ENCODE results near the gene ARG2. TPM values are rescaled to one million over a fixed set of nuclear protein-coding genes. Genes with fewer than 3 reads are reported as not detected.
"Not testable (repeated sequence)": the region's sequence is repeated elsewhere in the genome, so short reads cannot be mapped to it uniquely, and the experiment has no call there.

The ARG2 gene
- total RNA-seq, 1 experiment from 2014 or later: 11.2 TPM

GRCh38 chr14:67589204-67589770 lies 30.4 kb upstream of the ARG2 start:
- Mint-ChIP-seq H3K27ac (ENCODE audit: unreplicated experiment) (no peak overlapping the region), H3K4me1 (ENCODE audit: low read depth, unreplicated experiment) (peaks cover 9% of the 10 kb centered on the region), H3K9me3 (ENCODE audit: low read depth, unreplicated experiment) (no peaks in the 10 kb centered on the region), H3K27me3 (ENCODE audit: unreplicated experiment) (no peaks in the 10 kb centered on the region), H3K4me3 (ENCODE audit: low read depth, unreplicated experiment) (no peak overlapping the region), H3K36me3 (ENCODE audit: insufficient read depth, unreplicated experiment) (peaks cover 6% of the 10 kb centered on the region)
- intact Hi-C loops (cut with micrococcal nuclease; ENCODE audit: unreplicated experiment): no loop called here
- CTCF ChIA-PET: interaction anchor here (1.0 kb wide), 1 partner anchor 11 kb away, joined by 3 read pairs; the partner anchor contains the start of gene PIGH
- no peak for DNase-seq
- no peak for TF ChIP-seq CTCF (IDR thresholded peaks at IDR 0.05; ENCODE audit: unreplicated experiment)
- BruUV-seq (replicated peaks): TSS peak; percentile 36

GRCh38 chr14:67593650-67594049 lies 26.1 kb upstream of the ARG2 start:
- H3K9me3 Mint-ChIP-seq (ENCODE audit: low read depth, unreplicated experiment); intact Hi-C loops (cut with micrococcal nuclease; ENCODE audit: unreplicated experiment); CTCF ChIA-PET; H3K4me3 Mint-ChIP-seq (ENCODE audit: low read depth, unreplicated experiment); H3K36me3 Mint-ChIP-seq (ENCODE audit: insufficient read depth, unreplicated experiment); H3K27me3 Mint-ChIP-seq (ENCODE audit: unreplicated experiment); BruUV-seq (replicated peaks); DNase-seq: not testable (repeated sequence)
- H3K4me1 Mint-ChIP-seq (ENCODE audit: low read depth, unreplicated experiment): peaks cover 18% of the 10 kb centered on the region
- peak overlapping the region; percentile 73 for H3K27ac Mint-ChIP-seq (ENCODE audit: unreplicated experiment)

- TF ChIP-seq CTCF (IDR thresholded peaks at IDR 0.05; ENCODE audit: unreplicated experiment): no peak
- CTCF ChIA-PET: no interaction called here
- H3K27me3 Mint-ChIP-seq (ENCODE audit: unreplicated experiment): no peaks in the 10 kb centered on the region
- no TSS peak for BruUV-seq (replicated peaks)
- no peak overlapping the region for H3K4me3 Mint-ChIP-seq (ENCODE audit: low read depth, unreplicated experiment)
- H3K4me1 Mint-ChIP-seq (ENCODE audit: low read depth, unreplicated experiment): peaks cover 26% of the 10 kb centered on the region
- no peak for DNase-seq
- H3K27ac Mint-ChIP-seq (ENCODE audit: unreplicated experiment): no peak overlapping the region
- peaks cover 19% of the 10 kb centered on the region for H3K36me3 Mint-ChIP-seq (ENCODE audit: insufficient read depth, unreplicated experiment)
- intact Hi-C loops (cut with micrococcal nuclease; ENCODE audit: unreplicated experiment): no loop called here
- no peaks in the 10 kb centered on the region for H3K9me3 Mint-ChIP-seq (ENCODE audit: low read depth, unreplicated experiment)
Measured at GRCh38 chr14:67595392-67595791, 24.3 kb upstream of the ARG2 start.

- TF ChIP-seq CTCF (IDR thresholded peaks at IDR 0.05; ENCODE audit: unreplicated experiment): peak; percentile 75
- H3K4me1 Mint-ChIP-seq (ENCODE audit: low read depth, unreplicated experiment): peaks cover 17% of the 10 kb centered on the region
- intact Hi-C loops (cut with micrococcal nuclease; ENCODE audit: unreplicated experiment): no loop called here
- CTCF ChIA-PET: interaction anchor here (0.5 to 1.9 kb wide), 13 partner anchors 11 to 180 kb away, joined by 3 to 18 read pairs (median 4); no protein-coding TSS in a partner anchor
- H3K27ac Mint-ChIP-seq (ENCODE audit: unreplicated experiment): peak within 1 kb of the TSS; percentile 85
- BruUV-seq (replicated peaks): no TSS peak
- no peaks in the 10 kb centered on the region for H3K9me3 Mint-ChIP-seq (ENCODE audit: low read depth, unreplicated experiment)
- H3K36me3 Mint-ChIP-seq (ENCODE audit: insufficient read depth, unreplicated experiment): peaks cover 21% of the 10 kb centered on the region
- peak within 1 kb of the TSS; percentile 92 for H3K4me3 Mint-ChIP-seq (ENCODE audit: low read depth, unreplicated experiment)
- peak; percentile 94 for DNase-seq
- H3K27me3 Mint-ChIP-seq (ENCODE audit: unreplicated experiment): no peaks in the 10 kb centered on the region
Measured at GRCh38 chr14:67599698-67600561, 19.8 kb upstream of the ARG2 start, which contains the start of gene PIGH. PIGH (minus strand) TSS chr14:67600268; CDS start chr14:67600203, 65 bp downstream.

GRCh38 chr14:67600562-67600974 lies 19.2 kb upstream of the ARG2 start:
- Mint-ChIP-seq H3K4me3 (ENCODE audit: low read depth, unreplicated experiment) (peak overlapping the region; percentile 92), H3K27ac (ENCODE audit: unreplicated experiment) (peak overlapping the region; percentile 85), H3K4me1 (ENCODE audit: low read depth, unreplicated experiment) (peaks cover 17% of the 10 kb centered on the region), H3K36me3 (ENCODE audit: insufficient read depth, unreplicated experiment) (peaks cover 21% of the 10 kb centered on the region)
- H3K9me3 Mint-ChIP-seq (ENCODE audit: low read depth, unreplicated experiment); DNase-seq; BruUV-seq (replicated peaks); intact Hi-C loops (cut with micrococcal nuclease; ENCODE audit: unreplicated experiment); H3K27me3 Mint-ChIP-seq (ENCODE audit: unreplicated experiment): not testable (repeated sequence)
- CTCF ChIA-PET: interaction anchor here (0.5 to 1.9 kb wide), 13 partner anchors 12 to 180 kb away, joined by 3 to 18 read pairs (median 4); no protein-coding TSS in a partner anchor

Measured in Calu3 (cell line).